Upper lobe of left lung (tissue), 4 donors: ENCODE measurements around the gene GSK3A.
A peak's percentile ranks its signal among the peaks of the same experiment; 100 is the strongest.

Experiments
- POLR2AphosphoS5 ChIP-seq, 2 donors: sonication (generic); formaldehyde crosslinking; IDR thresholded peaks; one replicate each; pipeline ENCODE4 v1.5.1; 2017; ENCODE audit warnings: antibody characterized with exemption in 2 of 2
- TF ChIP-seq, protein P1 (sequence below), 6 experiments: fragments of 450-650 bp in 4 of 6; fragments of 200-600 bp in 2 of 6; sonication (generic) in 2 of 6; IDR thresholded peaks; one replicate each; pipeline ENCODE4 v1.5.1; 2016 to 2019; ENCODE audit warnings: antibody characterized with exemption in 6 of 6

DNA sequence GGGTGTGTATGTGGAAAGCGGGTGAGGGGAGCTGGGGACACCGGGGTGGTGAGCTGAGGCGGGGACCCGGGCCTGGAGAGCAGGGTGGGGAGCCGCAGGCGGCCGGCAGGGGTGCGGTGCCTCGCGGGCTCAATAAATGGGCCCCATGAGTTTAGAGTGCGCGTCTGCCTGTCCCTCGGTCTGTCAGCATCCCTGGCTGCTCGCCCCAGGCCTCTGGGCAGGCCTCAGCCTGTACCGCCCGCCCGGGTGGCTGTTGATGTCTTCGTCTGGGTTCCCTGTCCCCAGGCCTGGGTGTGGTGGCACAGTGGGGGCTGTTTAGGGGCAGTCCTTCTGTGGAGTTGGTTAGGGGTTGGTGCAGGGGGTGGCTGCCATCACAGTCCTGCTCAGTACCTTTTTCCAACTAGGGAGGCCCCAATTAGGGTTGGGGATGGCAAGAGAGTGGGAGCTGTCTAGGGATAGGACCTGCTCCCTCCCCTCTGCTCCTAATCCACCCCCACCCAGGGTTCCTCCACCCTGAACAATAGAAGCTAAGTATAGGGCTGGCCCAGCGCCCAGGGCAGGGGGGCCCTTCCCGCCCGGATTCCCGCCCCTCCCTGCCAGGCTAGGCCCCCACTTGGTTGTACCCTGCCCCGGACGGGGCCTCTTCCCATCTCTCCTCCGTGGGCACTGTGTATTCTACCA lies 38.9 kb upstream of the GSK3A start:
- TF ChIP-seq POLR2AphosphoS5 (IDR thresholded peaks at IDR 0.05), result peak in 1 of 2 donors; percentile 58
- TF ChIP-seq, protein P1, sequence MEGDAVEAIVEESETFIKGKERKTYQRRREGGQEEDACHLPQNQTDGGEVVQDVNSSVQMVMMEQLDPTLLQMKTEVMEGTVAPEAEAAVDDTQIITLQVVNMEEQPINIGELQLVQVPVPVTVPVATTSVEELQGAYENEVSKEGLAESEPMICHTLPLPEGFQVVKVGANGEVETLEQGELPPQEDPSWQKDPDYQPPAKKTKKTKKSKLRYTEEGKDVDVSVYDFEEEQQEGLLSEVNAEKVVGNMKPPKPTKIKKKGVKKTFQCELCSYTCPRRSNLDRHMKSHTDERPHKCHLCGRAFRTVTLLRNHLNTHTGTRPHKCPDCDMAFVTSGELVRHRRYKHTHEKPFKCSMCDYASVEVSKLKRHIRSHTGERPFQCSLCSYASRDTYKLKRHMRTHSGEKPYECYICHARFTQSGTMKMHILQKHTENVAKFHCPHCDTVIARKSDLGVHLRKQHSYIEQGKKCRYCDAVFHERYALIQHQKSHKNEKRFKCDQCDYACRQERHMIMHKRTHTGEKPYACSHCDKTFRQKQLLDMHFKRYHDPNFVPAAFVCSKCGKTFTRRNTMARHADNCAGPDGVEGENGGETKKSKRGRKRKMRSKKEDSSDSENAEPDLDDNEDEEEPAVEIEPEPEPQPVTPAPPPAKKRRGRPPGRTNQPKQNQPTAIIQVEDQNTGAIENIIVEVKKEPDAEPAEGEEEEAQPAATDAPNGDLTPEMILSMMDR (IDR thresholded peaks at IDR 0.05), result peak in 3 of 6 experiments; percentile 6 to 21 (median 7)
